NCI-H1694 treated with DMSO at 0.1 percent for 48 hours (cell line): ENCODE results near the gene TBC1D22A.

Experiments
- DNase-seq: peaks from one replicate; lab custom pipeline; 2025; lab: John Stamatoyannopoulos, UW

Gene TBC1D22A

DNA sequence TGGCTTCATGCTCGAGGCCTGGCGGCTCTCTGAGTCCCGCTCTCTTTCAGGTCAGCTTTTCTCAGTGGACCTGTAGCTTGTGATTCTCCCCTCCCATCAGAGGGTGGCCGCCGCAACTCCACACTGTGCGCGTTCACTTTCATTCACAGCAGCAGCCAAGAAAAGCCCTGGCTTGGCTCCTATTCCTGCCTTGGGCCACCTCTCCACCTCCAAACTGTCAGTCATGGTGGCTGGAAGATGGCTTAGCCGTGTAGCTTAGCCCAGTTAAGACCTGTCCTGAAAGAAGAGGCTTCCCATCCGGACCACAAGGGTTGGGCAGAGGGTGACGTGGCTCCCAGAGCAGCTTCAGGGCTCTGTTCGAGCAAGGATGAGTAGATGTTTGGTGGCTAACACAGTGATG, 125.5 kb downstream of the TBC1D22A start:
- DNase-seq, result no peak

DNA sequence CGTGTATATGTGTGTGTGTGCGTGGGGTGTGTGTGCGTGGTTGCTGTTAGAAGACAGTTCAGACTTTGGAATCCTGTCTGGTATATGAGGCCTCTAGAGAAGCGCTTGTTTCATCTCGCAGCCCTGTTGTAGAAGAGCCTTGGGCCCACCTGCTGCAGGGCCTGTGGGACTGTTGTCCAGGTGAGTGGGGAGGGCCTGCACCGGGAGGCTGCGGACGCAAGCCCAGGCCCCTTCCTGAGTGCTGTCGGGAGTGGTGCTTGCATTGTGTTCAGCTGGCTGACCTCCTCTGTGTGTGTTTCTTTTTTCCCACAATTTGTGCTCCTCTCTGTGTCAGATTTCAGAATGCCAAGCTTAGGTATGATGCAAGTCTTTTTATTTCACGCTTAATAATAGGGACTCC, 128.4 kb downstream of the TBC1D22A start:
- DNase-seq, result no peak

DNA sequence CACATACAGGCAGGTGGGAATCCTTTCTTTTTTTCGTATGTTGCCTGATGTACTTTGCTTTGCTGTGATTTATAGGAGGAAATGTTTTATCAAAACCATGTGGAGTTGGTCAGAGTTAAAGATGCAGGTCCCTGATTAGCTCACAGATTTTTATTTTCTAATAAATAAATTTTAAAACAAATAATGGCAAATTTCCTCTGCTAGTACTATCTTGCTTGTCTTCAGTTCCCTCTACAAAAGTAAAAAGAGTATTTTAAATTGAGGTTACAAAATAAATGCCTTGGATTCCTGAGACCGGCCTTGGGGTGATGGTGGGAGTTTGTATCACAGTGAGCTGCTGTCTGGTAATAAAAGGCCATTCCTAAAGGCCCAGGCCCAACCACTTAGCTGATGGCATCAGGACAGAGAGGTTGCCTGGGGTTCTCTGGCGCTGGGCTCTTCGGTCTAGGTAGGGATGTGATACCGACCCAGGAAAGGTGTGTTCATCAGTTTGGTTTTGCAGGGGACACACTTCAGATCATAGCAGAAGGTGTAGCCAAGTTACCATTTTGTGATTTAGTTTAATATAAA, 129.0 kb downstream of the TBC1D22A start:
- no peak for DNase-seq

DNA sequence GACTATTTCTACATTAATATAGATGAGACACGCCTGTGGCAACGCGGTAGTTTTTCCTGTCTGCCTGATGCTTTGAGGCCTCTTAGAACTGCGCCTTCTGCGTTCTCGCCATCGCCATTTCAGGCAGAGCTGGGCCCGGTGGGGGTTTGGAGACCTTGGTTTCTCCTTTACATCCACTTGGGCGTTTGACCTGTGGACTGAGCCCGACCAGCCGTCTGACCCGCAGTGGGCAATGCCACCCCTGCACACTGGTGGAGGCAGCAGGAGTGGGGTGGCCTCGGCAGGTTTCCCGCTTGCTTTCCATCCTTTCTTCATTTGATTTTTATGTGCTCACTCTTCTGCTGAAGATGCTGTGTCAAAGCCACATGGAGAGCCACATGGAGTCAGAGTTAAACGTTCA, 130.4 kb downstream of the TBC1D22A start:
- DNase-seq, result no peak

DNA sequence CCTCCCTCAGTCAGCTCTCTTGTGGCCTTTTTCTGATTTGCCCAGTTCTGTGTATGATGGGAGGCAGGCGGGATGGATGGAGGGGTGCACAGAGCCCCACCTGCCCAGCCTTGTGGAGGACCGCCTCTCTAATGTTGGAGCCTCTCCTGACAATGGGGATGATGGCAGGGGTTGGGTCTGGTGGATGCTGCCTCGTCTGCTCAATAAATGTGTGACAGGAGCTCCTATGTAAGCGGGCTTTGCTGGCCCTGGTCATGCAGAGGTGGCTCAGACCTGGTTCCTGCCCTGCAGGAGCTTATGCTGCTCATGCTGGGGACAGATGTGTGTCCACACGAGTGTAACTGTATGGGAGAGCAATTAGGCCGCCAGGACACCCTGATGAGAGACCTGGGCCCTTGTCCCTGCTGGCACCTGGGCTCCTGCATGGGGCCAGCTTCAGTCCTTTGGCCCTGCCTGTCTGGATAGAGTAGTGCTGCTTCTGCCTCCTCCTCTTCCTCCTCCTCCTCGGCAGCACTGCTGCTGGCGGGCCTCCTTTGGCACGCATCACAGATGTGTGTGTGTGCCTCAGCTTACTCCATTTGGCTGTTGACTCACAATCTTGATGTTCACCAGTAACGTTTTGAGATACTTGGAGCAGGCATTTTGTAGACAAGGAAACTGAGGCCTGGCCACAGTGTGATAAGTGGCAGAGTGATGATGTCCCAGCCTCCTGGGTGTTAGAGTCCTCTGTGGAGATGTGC, 131.0 kb downstream of the TBC1D22A start:
- no peak for DNase-seq

DNA sequence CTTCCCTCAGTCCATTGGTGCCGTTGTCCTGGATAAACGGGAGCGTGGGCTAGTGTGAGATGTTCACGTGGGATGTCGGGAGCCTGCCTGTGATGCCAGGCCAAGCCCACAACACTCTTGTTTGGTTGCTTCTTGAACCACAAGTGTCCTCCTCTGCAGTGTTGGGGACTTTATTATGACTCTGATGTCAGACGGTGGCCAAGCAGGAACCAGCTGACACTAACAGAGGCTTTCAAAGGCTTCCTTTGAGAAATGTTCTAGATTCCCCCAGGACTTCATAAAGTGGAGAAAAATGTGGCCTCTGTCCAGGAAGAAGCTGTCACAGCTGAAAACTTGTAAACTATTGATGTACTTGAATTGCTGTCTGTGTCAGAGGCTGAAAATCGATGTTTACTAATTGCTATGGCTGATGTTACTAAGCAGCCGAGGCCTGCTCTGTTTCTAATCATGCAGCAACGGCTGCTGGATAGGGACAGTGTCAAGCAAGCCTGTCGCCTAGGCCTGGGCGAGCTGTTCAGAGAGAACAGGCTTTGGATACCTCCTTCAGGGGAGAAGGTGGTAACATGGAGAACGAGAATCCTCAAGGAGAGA, 131.7 kb downstream of the TBC1D22A start:
- DNase-seq, result no peak

DNA sequence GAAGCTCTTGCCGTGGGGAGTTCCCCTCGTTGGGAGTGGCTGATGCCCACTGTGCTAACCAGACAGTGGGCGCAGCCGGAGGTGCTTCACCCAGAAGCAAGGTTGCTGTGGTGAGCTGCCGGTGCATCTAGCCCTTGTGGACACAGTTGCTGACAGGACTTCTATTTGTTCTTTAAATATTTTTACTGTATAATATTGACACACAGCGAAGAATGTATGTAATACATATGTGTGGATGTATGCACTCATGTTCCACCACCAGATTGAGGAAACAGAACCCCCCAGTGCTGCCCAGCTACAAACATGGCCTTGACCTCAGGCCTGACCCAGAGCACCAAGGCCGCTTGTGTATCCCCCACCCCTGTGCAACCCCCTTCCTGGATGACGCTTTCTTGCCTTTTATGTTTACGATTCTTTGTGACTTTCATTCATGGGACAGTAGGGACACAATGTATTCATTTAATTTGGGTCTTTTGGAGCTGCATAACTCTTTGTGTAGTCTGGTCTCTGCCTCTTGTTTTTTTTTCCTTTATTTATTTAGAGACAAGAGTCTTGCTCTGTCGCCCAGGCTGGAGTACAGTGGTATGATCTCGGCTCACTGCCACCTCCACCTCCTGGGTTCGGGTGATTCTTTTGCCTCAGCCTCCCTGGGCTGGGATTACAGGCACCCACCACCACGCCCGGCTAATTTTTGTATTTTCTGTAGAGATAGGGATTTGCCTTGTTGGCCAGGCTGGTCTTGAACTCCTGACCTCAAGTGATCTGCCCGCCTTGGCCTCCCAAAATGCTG, 132.6 kb downstream of the TBC1D22A start:
- DNase-seq, result no peak

DNA sequence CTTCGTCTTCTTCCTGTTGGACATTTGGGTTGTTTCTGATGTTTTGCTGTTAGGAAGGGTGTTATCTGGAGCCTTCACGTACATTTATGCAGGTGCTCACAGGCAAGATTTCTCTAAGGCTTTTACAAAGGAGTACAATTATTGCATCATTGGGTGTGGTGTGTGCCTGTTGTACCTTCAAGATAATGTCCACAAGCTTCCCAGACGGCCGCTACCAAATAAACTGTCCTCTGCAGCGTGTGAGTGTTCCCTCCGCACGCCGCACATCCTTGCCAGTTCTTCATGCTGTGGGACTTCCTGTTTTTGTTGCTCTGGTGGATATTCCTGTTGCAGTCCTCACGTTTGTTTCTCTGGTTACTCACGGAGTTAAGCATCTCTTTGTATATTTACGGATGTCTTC, 133.3 kb downstream of the TBC1D22A start:
- DNase-seq, result no peak

DNA sequence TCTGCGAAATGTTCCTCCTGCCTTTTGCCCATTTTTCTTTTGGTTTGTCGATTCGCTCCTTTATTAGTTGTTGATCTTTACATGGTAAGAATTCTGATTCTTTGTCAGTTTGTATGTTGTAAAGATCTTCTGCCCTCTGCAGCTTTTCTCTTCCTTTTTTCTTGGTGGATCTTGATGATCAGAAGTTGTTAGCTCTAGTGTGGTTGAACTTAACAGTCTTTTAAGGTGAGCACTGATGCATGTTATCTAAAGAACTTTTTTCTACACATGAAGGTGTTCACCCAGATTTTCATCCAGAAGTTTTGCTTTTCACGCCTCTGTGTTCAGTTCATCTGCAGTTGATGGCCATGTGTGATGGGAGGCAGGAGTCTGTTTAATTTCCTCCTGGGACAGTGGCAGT, 133.7 kb downstream of the TBC1D22A start:
- DNase-seq, result no peak

DNA sequence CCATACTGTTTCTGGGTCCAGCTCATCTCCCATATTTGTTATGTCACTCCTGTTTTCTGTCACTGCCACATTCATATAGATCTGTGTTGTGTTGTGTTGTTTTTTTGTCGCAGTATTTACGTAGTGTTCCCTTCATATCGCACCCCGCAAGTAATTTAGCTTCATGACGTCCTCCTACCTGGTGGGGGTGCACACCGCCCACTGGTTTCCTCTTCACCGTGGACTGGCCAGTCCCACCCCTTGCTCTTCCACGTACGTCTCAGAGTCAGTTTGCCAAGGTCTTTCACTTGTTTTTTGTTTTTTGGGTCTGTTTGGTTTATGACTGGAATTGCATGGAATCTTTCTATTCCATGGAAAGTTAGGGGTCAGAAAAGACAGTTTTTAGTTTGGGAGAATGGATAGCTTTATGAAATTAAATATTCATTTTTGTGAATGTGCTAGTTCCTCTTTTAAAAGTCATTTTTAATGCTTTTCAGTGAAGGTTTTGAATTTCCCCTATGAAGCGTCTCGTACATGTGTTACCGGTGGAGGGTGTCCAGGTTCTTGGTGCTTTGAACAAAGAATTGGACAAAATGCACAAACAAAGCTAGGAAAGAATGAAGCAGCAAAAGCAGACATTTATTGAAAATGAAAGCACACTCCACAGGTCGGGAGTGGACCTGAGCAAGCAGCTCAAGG, 134.3 kb downstream of the TBC1D22A start:
- DNase-seq, result no peak

DNA sequence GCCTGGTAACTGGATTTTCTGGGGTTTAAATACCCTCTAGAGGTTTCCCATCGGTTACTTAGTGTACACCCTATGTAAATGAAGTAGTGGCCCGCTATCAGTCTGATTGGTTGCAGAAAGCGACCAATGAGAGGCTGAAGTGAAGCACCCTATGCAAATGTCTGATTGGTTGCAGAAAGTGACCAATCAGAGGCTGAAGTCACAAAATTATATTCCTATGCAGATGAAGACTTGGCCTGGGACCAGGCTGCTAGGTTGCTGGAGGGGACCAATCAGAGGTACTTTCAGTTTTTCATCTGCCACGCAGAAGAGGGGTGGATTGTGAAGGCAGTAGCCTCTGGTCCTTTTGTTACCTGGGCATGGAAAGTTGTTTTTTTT, 134.8 kb downstream of the TBC1D22A start:
- no peak for DNase-seq

DNA sequence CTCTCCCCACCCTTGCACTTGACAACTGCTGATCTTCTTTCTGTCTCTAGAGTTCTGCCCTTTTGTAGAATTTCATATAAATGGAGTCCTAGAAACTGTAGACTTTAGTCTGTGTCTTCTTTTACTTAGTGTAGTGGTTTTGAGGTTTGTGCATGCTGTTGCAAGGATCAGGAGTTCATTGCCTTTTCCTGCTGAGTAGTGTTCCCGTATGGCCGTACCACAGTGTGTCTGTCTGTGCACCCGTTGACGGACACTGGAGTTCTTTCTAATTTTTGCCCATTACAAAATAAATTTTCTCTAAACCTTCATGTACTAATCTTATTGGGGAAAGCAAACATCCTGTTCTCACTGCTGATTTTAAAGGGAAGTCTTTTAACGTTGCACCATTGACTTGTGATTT, 138.1 kb downstream of the TBC1D22A start:
- no peak for DNase-seq

DNA sequence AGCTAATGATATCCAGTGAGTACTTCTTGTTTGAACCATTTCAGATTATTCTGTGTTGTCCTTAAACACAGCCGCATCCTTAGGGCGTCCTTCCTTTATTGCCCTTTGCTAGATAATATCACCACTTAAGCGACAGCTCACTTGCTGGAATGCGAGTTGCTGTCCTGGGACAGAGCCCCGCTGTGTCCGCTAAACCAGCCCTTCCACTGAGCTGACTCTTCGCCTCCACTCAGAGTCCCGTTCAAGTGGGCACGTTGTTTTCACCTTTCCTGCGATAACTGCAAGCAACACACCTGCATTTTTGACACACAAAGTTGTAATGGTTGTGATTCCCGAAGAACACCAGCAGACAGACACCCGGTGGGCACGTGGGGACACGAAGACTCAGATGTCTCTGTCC, 140.0 kb downstream of the TBC1D22A start:
- DNase-seq, result no peak

DNA sequence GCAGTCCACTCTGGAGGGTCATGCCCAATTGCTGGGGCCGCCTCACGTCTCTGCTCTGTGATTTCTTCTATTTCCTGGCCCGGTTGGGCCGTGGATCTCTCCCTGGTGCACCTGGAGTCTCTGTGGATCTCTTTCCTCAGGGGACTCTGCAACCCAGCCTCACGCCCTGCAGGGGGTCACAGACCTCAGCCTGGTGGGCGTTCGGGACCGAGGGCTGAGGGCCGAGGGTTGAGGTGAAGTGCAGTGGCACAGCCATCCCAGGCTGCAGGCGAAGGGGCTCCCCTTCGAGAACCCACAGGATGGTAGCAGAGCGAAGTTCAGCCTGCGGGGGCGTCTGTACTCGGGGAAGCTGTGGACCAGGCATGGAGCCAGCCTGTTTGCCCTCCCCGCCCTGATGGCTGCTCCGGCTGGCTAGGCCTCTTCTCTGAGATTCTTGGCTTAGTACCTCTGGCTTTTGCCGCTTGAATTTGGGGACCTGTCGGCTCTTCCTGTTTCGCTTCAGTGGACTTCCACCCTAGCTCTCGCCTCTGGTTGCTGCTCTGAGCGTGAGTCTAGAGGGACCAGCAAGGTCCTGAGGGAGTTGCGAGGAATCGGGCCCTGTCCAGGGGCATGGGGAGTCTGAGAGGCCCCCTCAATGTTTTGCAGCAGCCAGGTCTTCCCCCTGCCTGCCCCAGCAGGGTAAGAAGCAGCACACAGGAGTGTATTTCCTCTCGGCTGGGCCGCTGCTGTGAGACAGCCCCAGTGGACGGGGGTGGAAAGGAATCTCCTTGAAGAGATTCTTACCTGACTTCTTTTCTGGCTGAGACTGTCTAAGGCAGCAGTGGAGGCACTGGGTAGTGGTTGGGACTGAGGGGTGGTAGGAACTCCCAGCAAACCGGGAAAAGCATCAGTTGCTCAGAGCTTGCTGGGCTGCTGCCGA, 140.8 kb downstream of the TBC1D22A start:
- no peak for DNase-seq

DNA sequence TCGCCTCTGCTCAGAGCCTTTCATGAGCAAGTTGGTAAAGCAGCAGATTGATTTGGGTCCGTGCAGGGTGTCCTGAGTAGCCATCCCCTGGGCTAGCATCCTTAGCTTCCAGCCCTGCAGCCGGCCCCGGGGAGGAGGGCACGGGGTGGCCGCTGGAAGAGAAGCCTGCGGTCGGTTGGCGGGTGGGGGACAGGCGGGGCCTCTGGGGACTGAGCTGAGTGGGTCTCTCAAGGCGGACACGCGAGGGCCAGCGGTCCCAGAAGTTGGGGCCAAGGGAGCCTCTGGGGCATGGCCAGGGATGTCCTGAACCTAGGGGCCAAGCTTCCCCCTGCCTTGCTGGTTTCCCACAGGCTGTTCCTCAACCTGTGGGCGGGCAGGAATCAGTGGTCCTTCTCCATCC, 143.0 kb downstream of the TBC1D22A start:
- no peak for DNase-seq

DNA sequence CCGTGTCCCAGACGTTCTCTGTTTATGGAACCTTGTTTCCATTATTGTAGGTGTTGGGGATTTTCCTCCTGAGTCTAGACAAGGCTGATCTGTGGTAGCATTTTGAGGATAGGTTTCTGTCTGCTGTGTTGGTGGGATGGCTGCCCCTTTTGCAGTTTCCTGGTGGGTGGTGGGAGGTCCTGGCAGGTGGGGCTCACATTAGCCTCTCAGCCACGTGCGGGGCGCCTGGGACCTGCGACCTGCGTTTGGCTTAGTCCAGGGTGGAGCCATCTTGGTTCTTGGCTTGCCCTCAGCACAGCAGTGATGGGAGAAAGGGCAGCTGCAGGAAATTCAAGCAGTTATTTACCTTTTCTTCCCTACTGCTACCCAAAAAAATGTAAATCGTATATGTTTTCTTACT, 143.4 kb downstream of the TBC1D22A start:
- no peak for DNase-seq

DNA sequence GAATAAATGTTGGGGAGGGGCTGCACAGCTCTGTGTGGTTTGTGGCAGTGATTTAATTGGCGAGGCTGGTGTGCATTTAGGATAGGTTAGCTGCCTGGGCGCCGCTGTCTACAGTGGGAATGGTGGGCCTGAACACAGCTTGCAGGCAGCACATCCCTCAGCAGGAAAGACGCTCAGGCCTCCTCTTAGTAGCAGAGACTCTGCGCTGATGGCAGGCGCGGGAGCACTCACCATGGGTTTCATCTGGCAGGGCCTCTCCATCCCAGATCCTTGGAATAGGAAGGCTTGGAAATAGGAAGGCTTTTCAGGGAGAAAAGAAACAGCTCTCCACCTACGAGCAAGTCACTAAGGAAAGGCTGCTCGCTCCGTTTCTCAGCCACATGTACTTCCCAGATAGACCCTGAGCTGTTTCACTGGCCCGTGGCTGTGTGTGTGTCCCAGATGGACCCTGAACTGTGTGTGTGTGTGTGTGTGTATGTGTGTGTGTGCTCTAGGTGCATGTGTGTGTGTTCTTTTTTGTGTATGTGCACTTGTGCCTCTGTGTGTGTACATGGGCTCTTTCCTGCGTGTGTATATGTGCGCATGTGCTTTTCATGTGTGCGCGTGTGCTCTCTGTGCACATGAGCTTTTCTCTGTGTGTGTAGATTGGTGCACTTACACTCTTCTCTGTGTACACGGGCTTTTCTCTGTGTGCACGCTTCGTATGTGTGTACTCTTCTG, 144.0 kb downstream of the TBC1D22A start:
- no peak for DNase-seq

DNA sequence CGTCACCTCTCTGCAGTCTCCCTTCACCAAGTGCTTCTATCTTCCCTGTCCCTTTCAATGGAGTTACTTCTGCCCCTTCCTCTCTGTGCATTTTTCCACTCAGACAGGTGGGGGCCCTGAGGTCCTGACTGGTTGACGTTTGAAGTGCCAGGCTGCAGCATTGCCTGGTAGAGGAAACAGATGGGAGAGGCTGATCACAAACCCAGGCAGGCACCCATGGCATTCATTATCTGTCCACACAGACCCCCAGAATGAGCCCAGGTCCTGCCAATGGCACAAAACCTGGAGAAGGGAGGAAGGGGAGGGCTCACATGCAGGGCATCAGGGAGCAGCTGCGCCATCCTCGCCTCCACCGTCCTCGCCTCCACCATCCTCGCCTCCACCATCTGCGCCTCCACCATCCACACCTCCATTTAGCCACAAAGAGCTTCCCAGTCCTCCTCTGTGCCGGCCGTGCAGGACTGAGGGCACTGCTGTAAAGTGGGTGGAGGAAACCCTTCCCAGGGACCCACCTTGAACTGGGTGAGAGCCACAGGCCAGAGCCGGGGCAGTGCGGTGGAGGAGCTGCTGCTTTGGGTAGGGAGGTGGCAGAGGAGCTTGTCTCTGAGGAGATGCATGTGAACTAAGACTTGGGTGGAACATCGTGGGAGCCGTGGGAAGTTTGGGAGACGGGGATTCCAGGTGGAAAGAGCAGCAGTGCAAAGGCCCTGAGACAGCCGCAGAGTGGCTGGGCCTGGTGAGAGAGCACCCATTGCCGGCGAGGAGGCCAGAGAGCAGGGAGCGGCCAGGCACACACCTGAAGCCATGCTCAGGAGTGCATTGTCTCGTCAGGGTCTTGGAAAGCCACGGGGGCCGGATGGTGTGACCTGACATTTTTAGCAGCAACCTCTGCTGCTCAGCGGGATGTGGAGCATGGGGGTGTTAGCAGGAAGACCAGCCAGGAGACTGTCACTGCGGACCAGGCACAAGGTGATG, 145.1 kb downstream of the TBC1D22A start:
- DNase-seq, result no peak

DNA sequence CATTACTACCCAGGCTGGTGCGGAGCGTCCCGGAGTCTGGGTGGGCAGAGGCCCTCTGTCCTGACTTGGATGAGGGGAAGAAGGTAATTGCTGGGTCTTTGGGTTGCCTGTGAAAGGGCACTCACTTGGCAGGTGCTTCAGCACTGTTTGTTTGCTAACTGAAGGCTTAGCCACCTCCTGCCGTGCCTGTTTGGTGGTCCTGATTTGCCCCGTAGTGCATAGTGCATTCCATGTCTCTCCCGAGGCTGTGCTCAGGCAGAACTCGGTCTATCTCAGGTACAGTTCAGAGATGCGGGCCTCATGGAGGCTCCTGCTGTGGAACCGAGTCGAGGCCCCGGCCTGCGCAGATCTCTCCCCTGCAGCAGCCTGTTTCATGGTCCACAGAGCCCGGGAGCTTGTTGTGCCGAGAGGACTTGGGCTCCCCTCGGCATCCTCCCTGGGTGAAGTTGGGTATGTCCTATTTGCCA, 146.2 kb downstream of the TBC1D22A start:
- DNase-seq, result no peak
